Spinal cord (tissue), 4 donors: ENCODE measurements around the gene LBH. TPM values are rescaled to one million over a fixed set of nuclear protein-coding genes. Genes with fewer than 3 reads are reported as not detected.

Experiments used
- polyA plus RNA-seq, 2 donors: library from polyadenylated mRNA; unstranded; fragments of 120-200 nt; gene quantifications; one replicate each; pipeline ENCODE4 v1.2.1, GENCODE V29; 2013; ENCODE audit not compliant: insufficient read length in 2 of 2
- small RNA-seq: library from RNA; depleted of rRNA; stranded (forward); fragments of <200 nt; gene quantifications from one replicate; pipeline ENCODE3, GENCODE V24; 2014; ENCODE audit warnings: low replicate concordance
- total RNA-seq, 2 donors: library from RNA; depleted of rRNA in 1 of 2; stranded (reverse); fragments of 120-200 nt in 1 of 2; fragments of >200 nt in 1 of 2; gene quantifications; one replicate each; pipeline versions ENCODE4 v1.2.3 to v1.2.4, GENCODE V29; 2013 to 2014

The LBH gene
- total and polyA plus RNA-seq, 4 donors, result 34.3 to 54.4 (median 43.8) TPM

Small RNA genes lying within 50 kb of the gene (small RNA-seq; reads per million reads assigned to genes)
- gene SNORA10B, result not detected

Other genes starting within 250 kb of the LBH start
- 100 to 1,000 TPM in 1 of 2 donors, 10 to 100 TPM in 1; 86.1 to 139 TPM for gene YPEL5, start 84.5 kb upstream of the LBH start, total RNA-seq
- 100 to 1,000 TPM; 111 to 129 TPM for gene YPEL5, start 84.5 kb upstream of the LBH start, polyA plus RNA-seq
- 10 to 100 TPM; 12.0 to 21.1 TPM for gene LCLAT1, start 215.7 kb downstream of the LBH start, total RNA-seq
- gene LCLAT1, start 215.7 kb downstream of the LBH start, polyA plus RNA-seq, result 10 to 100 TPM; 10.3 to 11.8 TPM